HepG2 (cell line): ENCODE results near the gene SATB2. TPM values are rescaled to one million over a fixed set of nuclear protein-coding genes. Genes with fewer than 3 reads are reported as not detected.
A peak's percentile ranks its signal among the peaks of the same experiment; 100 is the strongest.

ENCODE experiments used
- AGO1 ChIP-seq: fragments of 200-400 bp; formaldehyde crosslinking; IDR thresholded peaks from 2 replicates; pipeline ENCODE4 v1.6.1; 2017; ENCODE audit warnings: mild to moderate bottlenecking, low read depth, low read length, moderate library complexity; ENCODE audit not compliant: poor library complexity, severe bottlenecking
- EZH2 ChIP-seq: conservative IDR thresholded peaks from 2 replicates; pipeline ENCODE4 v1.6.1; 2012; ENCODE audit warnings: mild to moderate bottlenecking, low read depth, low read length, moderate library complexity
- FLYWCH1 ChIP-seq: sonication (generic); formaldehyde crosslinking; IDR thresholded peaks from 2 replicates; pipeline ENCODE4 v1.8.1; 2023; ENCODE audit warnings: mild to moderate bottlenecking, missing genetic modification reagents
- HOXA7 ChIP-seq: sonication (generic); formaldehyde crosslinking; IDR thresholded peaks from 2 replicates; pipeline ENCODE4 v1.8.1; 2022; ENCODE audit warnings: mild to moderate bottlenecking, missing genetic modification reagents, moderate library complexity
- ZBTB3 ChIP-seq: sonication (generic); formaldehyde crosslinking; IDR thresholded peaks from 2 replicates; pipeline ENCODE4 v1.4.0; 2020; ENCODE audit warnings: low read depth, mild to moderate bottlenecking, moderate library complexity, missing genetic modification reagents, borderline replicate concordance
- polyA plus RNA-seq, 8 experiments: library from polyadenylated mRNA; depleted of rRNA in 3 of 8; stranded (reverse) in 7 of 8; unstranded in 1 of 8; fragments of >200 nt; fragmentation: Illumina TruSeq in 4 of 8; extraction: Trizol in 4 of 8; gene quantifications; 2 replicates each; pipeline versions ENCODE4 v1.2.1 to v1.2.3, GENCODE V29; 2011 to 2016; ENCODE audit warnings: low read depth in 4 of 8, missing spikeins in 1 of 8, mixed read lengths in 1 of 8; ENCODE audit not compliant: insufficient read depth in 1 of 8
- total RNA-seq, 5 experiments: library from RNA; depleted of rRNA; stranded (reverse); fragments of >200 nt; fragmentation: Illumina TruSeq; extraction: Trizol; gene quantifications; 2 replicates each; pipeline ENCODE4 v1.2.3, GENCODE V29; 2016; ENCODE audit warnings: low read depth in 1 of 5
- TF ChIP-seq, protein P1 (sequence below): sonication (generic); formaldehyde crosslinking; IDR thresholded peaks from 2 replicates; pipeline ENCODE4 v1.9.0; 2021; ENCODE audit warnings: mild to moderate bottlenecking, missing genetic modification reagents
- TF ChIP-seq, protein P2 (sequence below): sonication (generic); formaldehyde crosslinking; IDR thresholded peaks from 2 replicates; pipeline ENCODE4 v1.8.0; 2022; ENCODE audit warnings: missing genetic modification reagents, mild to moderate bottlenecking, inconsistent platforms, borderline replicate concordance
- TF ChIP-seq, protein P3 (sequence below): sonication (generic); formaldehyde crosslinking; conservative IDR thresholded peaks from 2 replicates; pipeline ENCODE4 v1.4.0; 2020; ENCODE audit warnings: mild to moderate bottlenecking, missing genetic modification reagents, moderate library complexity
- TF ChIP-seq, protein P4 (sequence below): IDR thresholded peaks from 2 replicates; pipeline ENCODE4 v1.6.1; 2016; ENCODE audit warnings: low read depth
- TF ChIP-seq, protein P5 (sequence below): sonication (generic); formaldehyde crosslinking; IDR thresholded peaks from 2 replicates; pipeline ENCODE4 v1.8.1; 2023; ENCODE audit warnings: mild to moderate bottlenecking, missing genetic modification reagents
- TF ChIP-seq, protein P6 (sequence below): sonication (generic); formaldehyde crosslinking; IDR thresholded peaks from 2 replicates; pipeline ENCODE4 v1.5.1; 2020; ENCODE audit warnings: missing genetic modification reagents, mild to moderate bottlenecking, borderline replicate concordance

The SATB2 gene
- total and polyA plus RNA-seq, 2 of the 13 experiments (the other 11 are each of a cell fraction or from before 2014, with no cell fraction given), result 2.5 to 5.5 TPM

DNA sequence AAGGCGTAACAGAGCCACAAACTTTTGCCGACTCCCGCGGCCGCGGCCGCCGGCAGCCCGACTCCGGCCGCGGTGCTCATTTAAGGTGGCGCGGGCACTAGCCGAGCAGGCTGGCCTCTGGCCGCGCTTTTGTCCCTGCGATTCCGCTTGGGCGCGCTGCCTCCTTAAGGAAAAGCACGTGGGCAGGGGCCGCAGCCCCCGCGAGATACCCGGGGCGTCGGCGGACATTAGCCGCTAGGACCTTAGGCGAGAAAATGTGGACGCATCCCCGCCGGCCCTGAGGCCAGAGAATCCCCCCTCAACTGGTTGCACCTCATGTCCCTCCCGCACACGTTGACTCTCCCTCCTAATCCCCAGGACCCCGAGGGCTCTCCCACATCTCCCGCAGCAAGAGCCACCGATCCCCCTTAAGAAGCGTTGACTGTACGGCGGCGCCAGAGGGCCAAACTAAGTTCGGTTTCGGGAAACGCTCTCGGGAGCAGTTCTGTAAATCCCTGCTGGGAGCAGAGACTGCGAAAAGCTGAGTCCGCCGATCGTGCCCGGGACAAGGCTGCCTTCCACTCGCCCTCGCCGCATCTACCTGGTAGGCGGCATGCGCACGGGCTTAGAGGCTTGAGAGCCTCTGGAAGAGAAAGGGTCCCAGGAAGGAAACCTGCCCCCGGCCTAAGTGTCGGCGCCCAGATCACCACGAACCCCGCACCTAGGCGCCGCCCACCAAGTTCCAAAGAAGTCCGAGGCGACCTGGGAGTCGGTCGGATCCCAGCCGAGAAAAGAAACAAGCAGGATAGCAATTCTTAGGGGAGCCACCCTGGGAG, 1.8 kb upstream of the SATB2 start (continued):
- TF ChIP-seq, protein P1, sequence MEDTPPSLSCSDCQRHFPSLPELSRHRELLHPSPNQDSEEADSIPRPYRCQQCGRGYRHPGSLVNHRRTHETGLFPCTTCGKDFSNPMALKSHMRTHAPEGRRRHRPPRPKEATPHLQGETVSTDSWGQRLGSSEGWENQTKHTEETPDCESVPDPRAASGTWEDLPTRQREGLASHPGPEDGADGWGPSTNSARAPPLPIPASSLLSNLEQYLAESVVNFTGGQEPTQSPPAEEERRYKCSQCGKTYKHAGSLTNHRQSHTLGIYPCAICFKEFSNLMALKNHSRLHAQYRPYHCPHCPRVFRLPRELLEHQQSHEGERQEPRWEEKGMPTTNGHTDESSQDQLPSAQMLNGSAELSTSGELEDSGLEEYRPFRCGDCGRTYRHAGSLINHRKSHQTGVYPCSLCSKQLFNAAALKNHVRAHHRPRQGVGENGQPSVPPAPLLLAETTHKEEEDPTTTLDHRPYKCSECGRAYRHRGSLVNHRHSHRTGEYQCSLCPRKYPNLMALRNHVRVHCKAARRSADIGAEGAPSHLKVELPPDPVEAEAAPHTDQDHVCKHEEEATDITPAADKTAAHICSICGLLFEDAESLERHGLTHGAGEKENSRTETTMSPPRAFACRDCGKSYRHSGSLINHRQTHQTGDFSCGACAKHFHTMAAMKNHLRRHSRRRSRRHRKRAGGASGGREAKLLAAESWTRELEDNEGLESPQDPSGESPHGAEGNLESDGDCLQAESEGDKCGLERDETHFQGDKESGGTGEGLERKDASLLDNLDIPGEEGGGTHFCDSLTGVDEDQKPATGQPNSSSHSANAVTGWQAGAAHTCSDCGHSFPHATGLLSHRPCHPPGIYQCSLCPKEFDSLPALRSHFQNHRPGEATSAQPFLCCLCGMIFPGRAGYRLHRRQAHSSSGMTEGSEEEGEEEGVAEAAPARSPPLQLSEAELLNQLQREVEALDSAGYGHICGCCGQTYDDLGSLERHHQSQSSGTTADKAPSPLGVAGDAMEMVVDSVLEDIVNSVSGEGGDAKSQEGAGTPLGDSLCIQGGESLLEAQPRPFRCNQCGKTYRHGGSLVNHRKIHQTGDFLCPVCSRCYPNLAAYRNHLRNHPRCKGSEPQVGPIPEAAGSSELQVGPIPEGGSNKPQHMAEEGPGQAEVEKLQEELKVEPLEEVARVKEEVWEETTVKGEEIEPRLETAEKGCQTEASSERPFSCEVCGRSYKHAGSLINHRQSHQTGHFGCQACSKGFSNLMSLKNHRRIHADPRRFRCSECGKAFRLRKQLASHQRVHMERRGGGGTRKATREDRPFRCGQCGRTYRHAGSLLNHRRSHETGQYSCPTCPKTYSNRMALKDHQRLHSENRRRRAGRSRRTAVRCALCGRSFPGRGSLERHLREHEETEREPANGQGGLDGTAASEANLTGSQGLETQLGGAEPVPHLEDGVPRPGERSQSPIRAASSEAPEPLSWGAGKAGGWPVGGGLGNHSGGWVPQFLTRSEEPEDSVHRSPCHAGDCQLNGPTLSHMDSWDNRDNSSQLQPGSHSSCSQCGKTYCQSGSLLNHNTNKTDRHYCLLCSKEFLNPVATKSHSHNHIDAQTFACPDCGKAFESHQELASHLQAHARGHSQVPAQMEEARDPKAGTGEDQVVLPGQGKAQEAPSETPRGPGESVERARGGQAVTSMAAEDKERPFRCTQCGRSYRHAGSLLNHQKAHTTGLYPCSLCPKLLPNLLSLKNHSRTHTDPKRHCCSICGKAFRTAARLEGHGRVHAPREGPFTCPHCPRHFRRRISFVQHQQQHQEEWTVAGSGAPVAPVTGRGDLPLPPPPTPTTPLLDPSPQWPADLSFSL (CRISPR knock-in tag), result no peak
- TF ChIP-seq, protein P2, sequence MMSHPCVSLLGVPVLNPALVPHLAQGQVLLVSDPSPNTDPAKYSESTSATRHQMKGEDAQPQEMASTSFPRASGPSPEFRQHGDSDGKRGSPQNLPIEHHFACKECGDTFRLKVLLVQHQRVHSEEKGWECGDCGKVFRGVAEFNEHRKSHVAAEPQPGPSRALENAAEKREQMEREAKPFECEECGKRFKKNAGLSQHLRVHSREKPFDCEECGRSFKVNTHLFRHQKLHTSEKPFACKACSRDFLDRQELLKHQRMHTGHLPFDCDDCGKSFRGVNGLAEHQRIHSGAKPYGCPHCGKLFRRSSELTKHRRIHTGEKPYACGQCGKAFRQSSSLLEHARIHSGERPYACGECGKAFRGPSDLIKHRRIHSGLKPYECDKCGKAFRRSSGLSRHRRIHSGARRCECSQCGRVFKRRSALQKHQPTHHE (CRISPR knock-in tag), result peak; percentile 51
- TF ChIP-seq, protein P3, sequence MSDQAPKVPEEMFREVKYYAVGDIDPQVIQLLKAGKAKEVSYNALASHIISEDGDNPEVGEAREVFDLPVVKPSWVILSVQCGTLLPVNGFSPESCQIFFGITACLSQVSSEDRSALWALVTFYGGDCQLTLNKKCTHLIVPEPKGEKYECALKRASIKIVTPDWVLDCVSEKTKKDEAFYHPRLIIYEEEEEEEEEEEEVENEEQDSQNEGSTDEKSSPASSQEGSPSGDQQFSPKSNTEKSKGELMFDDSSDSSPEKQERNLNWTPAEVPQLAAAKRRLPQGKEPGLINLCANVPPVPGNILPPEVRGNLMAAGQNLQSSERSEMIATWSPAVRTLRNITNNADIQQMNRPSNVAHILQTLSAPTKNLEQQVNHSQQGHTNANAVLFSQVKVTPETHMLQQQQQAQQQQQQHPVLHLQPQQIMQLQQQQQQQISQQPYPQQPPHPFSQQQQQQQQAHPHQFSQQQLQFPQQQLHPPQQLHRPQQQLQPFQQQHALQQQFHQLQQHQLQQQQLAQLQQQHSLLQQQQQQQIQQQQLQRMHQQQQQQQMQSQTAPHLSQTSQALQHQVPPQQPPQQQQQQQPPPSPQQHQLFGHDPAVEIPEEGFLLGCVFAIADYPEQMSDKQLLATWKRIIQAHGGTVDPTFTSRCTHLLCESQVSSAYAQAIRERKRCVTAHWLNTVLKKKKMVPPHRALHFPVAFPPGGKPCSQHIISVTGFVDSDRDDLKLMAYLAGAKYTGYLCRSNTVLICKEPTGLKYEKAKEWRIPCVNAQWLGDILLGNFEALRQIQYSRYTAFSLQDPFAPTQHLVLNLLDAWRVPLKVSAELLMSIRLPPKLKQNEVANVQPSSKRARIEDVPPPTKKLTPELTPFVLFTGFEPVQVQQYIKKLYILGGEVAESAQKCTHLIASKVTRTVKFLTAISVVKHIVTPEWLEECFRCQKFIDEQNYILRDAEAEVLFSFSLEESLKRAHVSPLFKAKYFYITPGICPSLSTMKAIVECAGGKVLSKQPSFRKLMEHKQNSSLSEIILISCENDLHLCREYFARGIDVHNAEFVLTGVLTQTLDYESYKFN (CRISPR knock-in tag), result no peak; the same call in 1 of the 2 replicates
- TF ChIP-seq, protein P4, sequence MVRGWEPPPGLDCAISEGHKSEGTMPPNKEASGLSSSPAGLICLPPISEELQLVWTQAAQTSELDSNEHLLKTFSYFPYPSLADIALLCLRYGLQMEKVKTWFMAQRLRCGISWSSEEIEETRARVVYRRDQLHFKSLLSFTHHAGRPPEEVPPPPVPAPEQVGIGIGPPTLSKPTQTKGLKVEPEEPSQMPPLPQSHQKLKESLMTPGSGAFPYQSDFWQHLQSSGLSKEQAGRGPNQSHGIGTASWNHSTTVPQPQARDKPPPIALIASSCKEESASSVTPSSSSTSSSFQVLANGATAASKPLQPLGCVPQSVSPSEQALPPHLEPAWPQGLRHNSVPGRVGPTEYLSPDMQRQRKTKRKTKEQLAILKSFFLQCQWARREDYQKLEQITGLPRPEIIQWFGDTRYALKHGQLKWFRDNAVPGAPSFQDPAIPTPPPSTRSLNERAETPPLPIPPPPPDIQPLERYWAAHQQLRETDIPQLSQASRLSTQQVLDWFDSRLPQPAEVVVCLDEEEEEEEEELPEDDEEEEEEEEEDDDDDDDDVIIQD (CRISPR knock-in tag), result 0 out of 2 replicates have a peak, but pooled peaks have one; percentile 25
- TF ChIP-seq EZH2, result no peak
- TF ChIP-seq, protein P5, sequence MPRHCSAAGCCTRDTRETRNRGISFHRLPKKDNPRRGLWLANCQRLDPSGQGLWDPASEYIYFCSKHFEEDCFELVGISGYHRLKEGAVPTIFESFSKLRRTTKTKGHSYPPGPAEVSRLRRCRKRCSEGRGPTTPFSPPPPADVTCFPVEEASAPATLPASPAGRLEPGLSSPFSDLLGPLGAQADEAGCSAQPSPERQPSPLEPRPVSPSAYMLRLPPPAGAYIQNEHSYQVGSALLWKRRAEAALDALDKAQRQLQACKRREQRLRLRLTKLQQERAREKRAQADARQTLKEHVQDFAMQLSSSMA (CRISPR knock-in tag), result peak; percentile 85; the same call in 1 of the 2 replicates
- TF ChIP-seq HOXA7, result no peak
- peak; percentile 75; the same call in 1 of the 2 replicates for TF ChIP-seq ZBTB3 (CRISPR knock-in tag)
- TF ChIP-seq FLYWCH1 (CRISPR knock-in tag), result no peak
- TF ChIP-seq AGO1, result peak; percentile 75
- TF ChIP-seq, protein P6, sequence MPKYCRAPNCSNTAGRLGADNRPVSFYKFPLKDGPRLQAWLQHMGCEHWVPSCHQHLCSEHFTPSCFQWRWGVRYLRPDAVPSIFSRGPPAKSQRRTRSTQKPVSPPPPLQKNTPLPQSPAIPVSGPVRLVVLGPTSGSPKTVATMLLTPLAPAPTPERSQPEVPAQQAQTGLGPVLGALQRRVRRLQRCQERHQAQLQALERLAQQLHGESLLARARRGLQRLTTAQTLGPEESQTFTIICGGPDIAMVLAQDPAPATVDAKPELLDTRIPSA, result no peak; the same call in 1 of the 2 replicates
